ENCODE measurements around the gene KCNC3.
A peak's percentile ranks its signal among the peaks of the same experiment; 100 is the strongest.

The KCNC3 gene

DNA sequence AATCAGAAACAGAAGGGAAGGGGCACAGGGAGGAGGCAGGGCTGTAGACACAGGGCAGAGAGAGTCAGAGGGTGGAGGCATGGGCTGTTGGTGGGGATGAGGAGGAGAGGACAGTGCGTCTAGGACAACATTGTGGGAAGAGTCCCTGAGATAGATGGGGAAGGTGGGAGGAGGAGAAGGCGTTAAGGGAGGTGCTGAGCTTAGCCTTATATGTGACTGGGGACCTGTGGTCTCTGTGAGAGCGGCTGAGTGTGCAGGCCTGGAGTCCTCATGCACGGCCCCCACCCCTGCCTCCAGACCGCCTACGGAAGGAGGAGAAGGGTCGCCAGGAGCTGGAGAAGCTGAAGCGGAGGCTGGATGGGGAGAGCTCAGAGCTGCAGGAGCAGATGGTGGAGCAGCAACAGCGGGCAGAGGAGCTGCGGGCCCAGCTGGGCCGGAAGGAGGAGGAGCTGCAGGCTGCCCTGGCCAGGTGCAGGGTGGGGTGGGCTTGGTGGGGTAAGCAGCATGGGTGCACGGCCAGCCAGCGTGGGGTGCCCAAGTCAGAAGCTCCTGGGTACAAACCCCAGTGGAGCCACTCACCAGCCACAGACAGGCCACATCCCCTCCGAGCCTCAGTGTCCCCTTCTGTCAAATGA is 56.8 kb downstream of the KCNC3 start:
- no peak for DNase-seq

DNA sequence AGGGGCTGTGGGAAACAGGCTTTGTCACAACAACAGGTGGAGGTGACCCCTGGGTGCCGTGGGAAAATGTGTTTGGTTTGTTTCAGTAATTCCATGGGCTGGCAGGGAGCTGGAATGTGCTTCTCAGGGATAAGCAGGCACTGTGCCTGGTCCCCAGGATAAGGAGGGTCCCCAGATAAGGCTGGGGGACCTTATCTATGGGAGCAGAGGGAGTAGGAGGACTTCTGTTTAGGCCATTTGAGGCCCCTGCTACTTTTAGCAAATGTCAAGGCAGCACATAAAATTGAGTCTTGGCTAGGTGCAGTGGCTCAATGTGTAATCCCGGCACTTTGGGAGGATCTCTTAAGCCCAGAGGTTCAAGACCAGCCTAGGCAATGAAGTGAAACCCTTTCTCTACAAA is 59.5 kb downstream of the KCNC3 start:
- DNase-seq = no peak

GRCh38 chr19:50268501-50268900 is 60.7 kb downstream of the KCNC3 start:
- no peak for DNase-seq

DNA sequence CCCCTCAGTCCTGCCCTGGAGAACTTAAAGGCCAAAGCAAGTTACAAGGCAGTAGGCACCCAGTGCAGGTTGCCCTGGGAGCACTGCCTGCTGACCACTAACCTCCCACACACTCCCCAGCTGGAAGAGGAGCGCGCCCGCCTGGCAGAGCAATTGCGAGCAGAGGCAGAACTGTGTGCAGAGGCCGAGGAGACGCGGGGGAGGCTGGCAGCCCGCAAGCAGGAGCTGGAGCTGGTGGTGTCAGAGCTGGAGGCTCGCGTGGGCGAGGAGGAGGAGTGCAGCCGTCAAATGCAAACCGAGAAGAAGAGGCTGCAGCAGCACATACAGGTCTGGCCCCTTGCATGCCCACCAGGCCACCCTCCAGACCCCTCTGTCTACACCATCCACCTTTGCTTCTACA is 61.1 kb downstream of the KCNC3 start:
- DNase-seq = no peak

DNA sequence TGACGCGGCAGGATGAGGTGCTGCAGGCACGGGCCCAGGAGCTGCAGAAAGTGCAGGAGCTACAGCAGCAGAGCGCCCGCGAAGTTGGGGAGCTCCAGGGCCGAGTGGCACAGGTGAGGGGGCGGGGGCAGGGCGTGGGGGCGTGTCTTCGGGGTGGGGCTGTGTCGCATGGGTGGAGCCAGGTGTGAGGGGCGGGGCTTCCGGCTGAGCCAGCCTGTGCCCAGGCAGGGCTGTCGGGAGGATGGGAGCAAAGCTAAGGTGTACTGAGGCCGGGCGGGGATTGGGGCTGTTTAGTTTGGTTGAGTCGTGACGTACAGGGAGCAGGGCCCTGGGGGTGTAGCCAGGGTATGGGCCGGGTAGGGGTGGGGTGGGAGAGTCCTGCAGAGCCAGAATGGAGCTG is 62.3 kb downstream of the KCNC3 start:
- DNase-seq = peak; percentile 17

DNA sequence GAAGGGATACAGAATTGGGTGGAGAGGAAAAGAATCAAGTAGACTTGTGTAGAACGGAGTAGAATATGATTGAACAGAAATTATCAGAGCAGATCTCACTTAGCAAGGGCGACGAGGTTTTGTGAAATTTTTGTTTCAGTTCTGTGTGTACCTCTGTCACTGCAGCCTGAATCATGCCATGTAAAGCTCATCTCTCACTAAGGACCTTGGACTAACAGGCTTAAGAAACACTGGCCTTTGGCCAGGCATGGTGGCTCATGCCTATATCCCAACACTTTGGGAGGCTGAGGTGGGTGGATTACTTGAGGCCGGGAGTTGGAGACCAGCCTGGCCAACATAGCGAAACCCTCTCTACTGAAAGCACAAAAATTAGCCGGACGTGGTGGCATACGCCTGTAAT is 63.1 kb downstream of the KCNC3 start:
- no peak for DNase-seq

GRCh38 chr19:50264483-50265186 is 64.5 kb downstream of the KCNC3 start:
- DNase-seq = no peak

DNA sequence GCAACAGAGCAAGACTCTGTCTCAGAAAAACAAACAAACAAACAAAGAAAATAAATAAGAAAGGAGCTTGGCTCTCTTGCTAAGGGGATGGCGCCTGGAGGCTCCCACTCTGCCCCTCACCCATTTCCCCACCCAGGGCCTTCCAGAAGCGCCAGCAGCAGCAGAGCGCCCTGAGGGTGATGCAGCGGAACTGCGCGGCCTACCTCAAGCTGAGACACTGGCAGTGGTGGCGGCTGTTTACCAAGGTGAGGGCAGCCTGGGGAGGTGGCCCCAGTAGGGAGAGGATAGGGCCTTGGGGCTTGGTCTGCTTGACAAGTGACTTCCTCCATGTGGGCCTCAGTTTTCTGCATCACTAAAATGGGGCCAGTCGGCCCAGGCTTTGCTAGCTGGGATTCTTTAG is 66.0 kb downstream of the KCNC3 start:
- no peak for DNase-seq

Data from activated T-cell treated with anti-CD3 and anti-CD28 coated beads for 4 hours (primary cell).